Liver (tissue), 9 donors: ENCODE data around the gene ZNF292. TPM values are rescaled to one million over a fixed set of nuclear protein-coding genes. Genes with fewer than 3 reads are reported as not detected.

ENCODE experiments used
- DNase-seq: peaks from one replicate; pipeline ENCODE4 v3.0.0-alpha.2; 2017; ENCODE audit warnings: low spot score
- H3K27ac ChIP-seq, 2 donors: one replicate each; pipeline ENCODE4 v1.7.0; 2013; ENCODE audit warnings: inconsistent platforms in 2 of 2, low read length in 2 of 2, control low read depth in 1 of 2, low read depth in 1 of 2, mild to moderate bottlenecking in 1 of 2
- H3K27me3 ChIP-seq, 4 donors: one replicate each; pipeline versions ENCODE4 v1.6.1 to v1.7.0; 2013; ENCODE audit warnings: low read length in 3 of 4, inconsistent platforms in 1 of 4, mild to moderate bottlenecking in 1 of 4, moderate library complexity in 1 of 4; ENCODE audit not compliant: control insufficient read depth in 4 of 4, insufficient read depth in 4 of 4
- H3K36me3 ChIP-seq, 4 donors: one replicate each; pipeline versions ENCODE4 v1.6.1 to v1.7.0; 2013; ENCODE audit warnings: low read length in 3 of 4, mild to moderate bottlenecking in 3 of 4, low read depth in 1 of 4, moderate library complexity in 1 of 4; ENCODE audit not compliant: control insufficient read depth in 4 of 4, insufficient read depth in 3 of 4
- H3K4me1 ChIP-seq, 4 donors: one replicate each; pipeline versions ENCODE4 v1.6.1 to v1.7.0; 2013; ENCODE audit warnings: low read length in 3 of 4, mild to moderate bottlenecking in 3 of 4, moderate library complexity in 1 of 4; ENCODE audit not compliant: control insufficient read depth in 4 of 4, insufficient read depth in 4 of 4
- H3K4me3 ChIP-seq, 3 donors: one replicate each; pipeline versions ENCODE4 v1.6.1 to v1.7.0; 2013; ENCODE audit warnings: low read length in 3 of 3, control low read depth in 1 of 3, low read depth in 1 of 3, mild to moderate bottlenecking in 1 of 3
- H3K9ac ChIP-seq, 2 donors: one replicate each; pipeline ENCODE4 v1.7.0; 2013; ENCODE audit warnings: low read length in 2 of 2, mild to moderate bottlenecking in 2 of 2, moderate library complexity in 2 of 2, control low read depth in 1 of 2, low read depth in 1 of 2
- H3K9me3 ChIP-seq, 4 donors: one replicate each; pipeline versions ENCODE4 v1.6.1 to v1.7.0; 2013; ENCODE audit warnings: low read length in 3 of 4; ENCODE audit not compliant: control insufficient read depth in 4 of 4
- EGR1 ChIP-seq, 2 donors: IDR thresholded peaks; 2 replicates each; pipeline ENCODE4 v1.6.1; 2016 to 2018; ENCODE audit warnings: antibody characterized with exemption in 2 of 2, low read depth in 2 of 2
- FOXA1 ChIP-seq: IDR thresholded peaks from 2 replicates; pipeline ENCODE4 v1.6.1; 2016; ENCODE audit warnings: antibody characterized with exemption
- FOXA2 ChIP-seq: IDR thresholded peaks from 2 replicates; pipeline ENCODE4 v1.6.1; 2016; ENCODE audit warnings: antibody characterized with exemption
- GABPA ChIP-seq, 2 donors: IDR thresholded peaks in 1 of 2; conservative IDR thresholded peaks in 1 of 2; 2 replicates each; pipeline ENCODE4 v1.6.1; 2016; ENCODE audit warnings: antibody characterized with exemption in 2 of 2, mild to moderate bottlenecking in 1 of 2, moderate library complexity in 1 of 2
- HNF4A ChIP-seq, 2 donors: conservative IDR thresholded peaks; 2 replicates each; pipeline ENCODE4 v1.6.1; 2016; ENCODE audit warnings: antibody characterized with exemption in 2 of 2, mild to moderate bottlenecking in 2 of 2
- HNF4G ChIP-seq: IDR thresholded peaks from 2 replicates; pipeline ENCODE4 v1.6.1; 2016; ENCODE audit warnings: antibody characterized with exemption
- JUND ChIP-seq, 2 donors: IDR thresholded peaks; 2 replicates each; pipeline ENCODE4 v1.6.1; 2016; ENCODE audit warnings: antibody characterized with exemption in 2 of 2
- NR2F2 ChIP-seq: IDR thresholded peaks from 2 replicates; pipeline ENCODE4 v1.6.1; 2016; ENCODE audit warnings: antibody characterized with exemption
- RAD21 ChIP-seq, 2 donors: IDR thresholded peaks; 2 replicates each; pipeline ENCODE4 v1.6.1; 2016; ENCODE audit warnings: antibody characterized with exemption in 2 of 2, mild to moderate bottlenecking in 2 of 2
- RXRA ChIP-seq, 2 donors: IDR thresholded peaks; 2 replicates each; pipeline ENCODE4 v1.6.1; 2017 to 2018; ENCODE audit warnings: antibody characterized with exemption in 2 of 2, mild to moderate bottlenecking in 1 of 2
- SP1 ChIP-seq: IDR thresholded peaks from 2 replicates; pipeline ENCODE4 v1.6.1; 2018; ENCODE audit warnings: antibody characterized with exemption, mild to moderate bottlenecking
- TAF1 ChIP-seq: conservative IDR thresholded peaks from 2 replicates; pipeline ENCODE4 v1.6.1; 2016; ENCODE audit warnings: antibody characterized with exemption, mild to moderate bottlenecking
- YY1 ChIP-seq: IDR thresholded peaks from 2 replicates; pipeline ENCODE4 v1.6.1; 2016; ENCODE audit warnings: antibody characterized with exemption, mild to moderate bottlenecking
- WGBS: extraction: QIAGEN DNeasy Blood & Tissue Kit; methylation state at CpG from one replicate; pipeline ENCODE4 v1.1.7; 2013; 5-methylcytosine and 5-hydroxymethylcytosine counted together
- polyA plus RNA-seq, 2 donors: library from polyadenylated mRNA; stranded (reverse) in 1 of 2; unstranded in 1 of 2; fragments of 200-250 nt in 1 of 2; fragments of >200 nt in 1 of 2; fragmentation: Nextera tagmentation in 1 of 2; extraction: Ambion mirVana in 1 of 2; gene quantifications; one replicate each; pipeline versions ENCODE4 v1.2.1 to v1.2.3, GENCODE V29; 2013 to 2015
- total RNA-seq, 2 donors: library from RNA; depleted of rRNA; stranded (reverse); fragments of >200 nt; gene quantifications; one replicate each; pipeline ENCODE4 v1.2.3, GENCODE V29; 2014
- TF ChIP-seq, protein P1 (sequence below): IDR thresholded peaks from 2 replicates; pipeline ENCODE4 v1.6.1; 2016; ENCODE audit warnings: antibody characterized with exemption
- TF ChIP-seq, protein P2 (sequence below): IDR thresholded peaks from 2 replicates; pipeline ENCODE4 v1.6.1; 2016; ENCODE audit warnings: antibody characterized with exemption, mild to moderate bottlenecking
- TF ChIP-seq, protein P3 (sequence below): IDR thresholded peaks from 2 replicates; pipeline ENCODE4 v1.6.1; 2016; ENCODE audit warnings: antibody characterized with exemption
- TF ChIP-seq, protein P4 (sequence below): fragments of 150-350 bp; IDR thresholded peaks from 2 replicates; pipeline ENCODE4 v1.5.1; 2017; ENCODE audit warnings: improper control_type of control experiment, low read depth, low read length; ENCODE audit not compliant: missing input control
- donor health status: healthy.
- donor health status: healthy.
- donor health status: healthy.
- donor health status: healthy.
- donor health status: healthy.

The ZNF292 gene
- total and polyA plus RNA-seq, 4 donors: 2.7 to 16.4 (median 12.5) TPM

DNA sequence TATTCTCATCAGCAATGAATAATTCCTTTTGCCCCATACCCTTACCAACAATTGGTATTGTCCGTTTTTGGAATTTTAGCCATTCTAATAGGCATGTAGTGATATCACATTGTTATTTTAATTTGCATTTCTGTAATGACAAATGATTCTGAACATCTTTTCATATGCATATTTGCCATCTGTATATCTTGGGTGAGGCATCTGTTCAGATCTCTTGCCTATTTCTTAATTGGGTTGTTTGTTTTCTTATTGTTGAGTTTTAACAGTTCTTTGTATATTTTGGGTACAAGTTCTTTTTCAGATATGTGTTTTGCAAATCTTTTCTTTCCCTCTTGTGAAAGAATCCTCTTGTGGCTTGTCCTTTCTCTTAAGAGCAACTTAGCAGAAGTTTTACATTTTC is 69.6 kb downstream of the ZNF292 start:
- no peaks in the 10 kb centered on the region for H3K9me3 ChIP-seq
- H3K27ac ChIP-seq: no peak overlapping the region
- H3K4me1 ChIP-seq: no peaks in the 10 kb centered on the region
- DNase-seq: no peak
- peaks cover 4 to 19% (median 11%) of the 10 kb centered on the region in 4 donors for H3K36me3 ChIP-seq
- no peaks in the 10 kb centered on the region for H3K27me3 ChIP-seq
- 95% methylated on average over 1 of the region's 1 CpG for WGBS
- no peak overlapping the region for H3K4me3 ChIP-seq
- no peak for TF ChIP-seq GABPA (IDR thresholded peaks at IDR 0.05 in 1 of 2, conservative IDR thresholded peaks at IDR 0.05 in 1 of 2)
- TF ChIP-seq SP1: no peak
- no peak for TF ChIP-seq HNF4A (conservative IDR thresholded peaks at IDR 0.05)
- TF ChIP-seq RAD21 (IDR thresholded peaks at IDR 0.05): no peak
- no peak for TF ChIP-seq JUND (IDR thresholded peaks at IDR 0.05)
- no peak overlapping the region for H3K9ac ChIP-seq

DNA sequence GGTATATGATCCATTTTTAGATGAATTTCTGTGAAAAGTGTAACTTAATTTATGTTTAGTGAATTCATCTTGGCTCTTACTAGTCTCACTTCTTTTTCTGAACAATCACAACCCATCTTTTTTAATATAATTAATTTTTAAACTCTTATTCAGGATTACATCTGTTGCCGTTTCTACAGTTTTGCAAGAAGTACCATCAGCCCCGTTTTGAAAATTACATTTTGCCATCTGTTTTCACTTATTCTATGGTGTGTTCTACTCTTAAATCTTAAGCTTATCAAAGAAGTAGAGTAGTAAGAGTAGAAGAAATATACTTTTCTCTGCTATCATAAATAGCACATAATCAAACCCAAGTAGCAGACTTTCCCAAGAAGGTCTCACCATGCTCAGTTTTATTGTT is 70.1 kb downstream of the ZNF292 start:
- Histone ChIP-seq H3K4me3 (no peak overlapping the region), H3K27me3 (no peaks in the 10 kb centered on the region), H3K9me3 (no peaks in the 10 kb centered on the region), H3K9ac (no peak overlapping the region), H3K4me1 (no peaks in the 10 kb centered on the region), H3K36me3 (peaks cover 4 to 19% (median 10%) of the 10 kb centered on the region in 4 donors), H3K27ac (no peak overlapping the region)
- no peak for DNase-seq
- no peak for TF ChIP-seq EGR1 (IDR thresholded peaks at IDR 0.05; ENCODE audit: low read depth in 2 of 2)
- TF ChIP-seq, protein P1, sequence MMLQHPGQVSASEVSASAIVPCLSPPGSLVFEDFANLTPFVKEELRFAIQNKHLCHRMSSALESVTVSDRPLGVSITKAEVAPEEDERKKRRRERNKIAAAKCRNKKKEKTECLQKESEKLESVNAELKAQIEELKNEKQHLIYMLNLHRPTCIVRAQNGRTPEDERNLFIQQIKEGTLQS: no peak
- no peak for TF ChIP-seq JUND (IDR thresholded peaks at IDR 0.05)
- no peak for TF ChIP-seq NR2F2
- no peak for TF ChIP-seq HNF4A (conservative IDR thresholded peaks at IDR 0.05)
- TF ChIP-seq, protein P2, sequence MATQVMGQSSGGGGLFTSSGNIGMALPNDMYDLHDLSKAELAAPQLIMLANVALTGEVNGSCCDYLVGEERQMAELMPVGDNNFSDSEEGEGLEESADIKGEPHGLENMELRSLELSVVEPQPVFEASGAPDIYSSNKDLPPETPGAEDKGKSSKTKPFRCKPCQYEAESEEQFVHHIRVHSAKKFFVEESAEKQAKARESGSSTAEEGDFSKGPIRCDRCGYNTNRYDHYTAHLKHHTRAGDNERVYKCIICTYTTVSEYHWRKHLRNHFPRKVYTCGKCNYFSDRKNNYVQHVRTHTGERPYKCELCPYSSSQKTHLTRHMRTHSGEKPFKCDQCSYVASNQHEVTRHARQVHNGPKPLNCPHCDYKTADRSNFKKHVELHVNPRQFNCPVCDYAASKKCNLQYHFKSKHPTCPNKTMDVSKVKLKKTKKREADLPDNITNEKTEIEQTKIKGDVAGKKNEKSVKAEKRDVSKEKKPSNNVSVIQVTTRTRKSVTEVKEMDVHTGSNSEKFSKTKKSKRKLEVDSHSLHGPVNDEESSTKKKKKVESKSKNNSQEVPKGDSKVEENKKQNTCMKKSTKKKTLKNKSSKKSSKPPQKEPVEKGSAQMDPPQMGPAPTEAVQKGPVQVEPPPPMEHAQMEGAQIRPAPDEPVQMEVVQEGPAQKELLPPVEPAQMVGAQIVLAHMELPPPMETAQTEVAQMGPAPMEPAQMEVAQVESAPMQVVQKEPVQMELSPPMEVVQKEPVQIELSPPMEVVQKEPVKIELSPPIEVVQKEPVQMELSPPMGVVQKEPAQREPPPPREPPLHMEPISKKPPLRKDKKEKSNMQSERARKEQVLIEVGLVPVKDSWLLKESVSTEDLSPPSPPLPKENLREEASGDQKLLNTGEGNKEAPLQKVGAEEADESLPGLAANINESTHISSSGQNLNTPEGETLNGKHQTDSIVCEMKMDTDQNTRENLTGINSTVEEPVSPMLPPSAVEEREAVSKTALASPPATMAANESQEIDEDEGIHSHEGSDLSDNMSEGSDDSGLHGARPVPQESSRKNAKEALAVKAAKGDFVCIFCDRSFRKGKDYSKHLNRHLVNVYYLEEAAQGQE: no peak
- no peak for TF ChIP-seq RXRA (IDR thresholded peaks at IDR 0.05)
- WGBS: 91% methylated on average over 2 of the region's 2 CpGs

DNA sequence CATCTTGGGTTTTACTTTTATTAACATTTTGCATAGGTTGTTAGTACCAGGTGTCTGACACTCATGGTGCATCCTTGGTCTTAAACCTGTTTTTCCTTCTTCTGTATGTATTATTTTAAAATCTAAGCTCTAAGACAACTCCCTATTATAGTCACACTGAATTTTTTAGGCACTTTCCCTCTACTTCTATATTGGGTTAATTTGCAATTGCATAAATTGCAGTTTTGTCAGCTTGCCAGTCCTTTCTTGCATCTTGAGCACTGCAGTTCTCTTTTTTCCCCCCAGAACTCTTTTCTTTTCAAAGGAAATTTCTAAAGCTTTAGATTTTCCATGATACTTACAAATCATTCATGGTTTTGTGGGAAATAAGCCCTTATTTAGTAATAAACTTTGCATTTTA is 70.6 kb downstream of the ZNF292 start:
- Histone ChIP-seq H3K27me3 (no peaks in the 10 kb centered on the region), H3K9ac (no peak overlapping the region), H3K27ac (no peak overlapping the region), H3K9me3 (no peaks in the 10 kb centered on the region), H3K4me1 (no peaks in the 10 kb centered on the region), H3K36me3 (peaks cover 4 to 19% (median 10%) of the 10 kb centered on the region in 4 donors), H3K4me3 (no peak overlapping the region)
- DNase-seq: no peak
- TF ChIP-seq YY1: no peak
- no peak for TF ChIP-seq TAF1
- TF ChIP-seq JUND (IDR thresholded peaks at IDR 0.05): no peak
- no peak for TF ChIP-seq RXRA (IDR thresholded peaks at IDR 0.05)
- no peak for TF ChIP-seq HNF4G
- no peak for TF ChIP-seq FOXA1
- TF ChIP-seq FOXA2: no peak
- no peak for TF ChIP-seq SP1
- no peak for TF ChIP-seq NR2F2
- no peak for TF ChIP-seq RAD21 (IDR thresholded peaks at IDR 0.05)
- TF ChIP-seq, protein P1: no peak
- no peak for TF ChIP-seq GABPA (IDR thresholded peaks at IDR 0.05 in 1 of 2, conservative IDR thresholded peaks at IDR 0.05 in 1 of 2)
- TF ChIP-seq, protein P3, sequence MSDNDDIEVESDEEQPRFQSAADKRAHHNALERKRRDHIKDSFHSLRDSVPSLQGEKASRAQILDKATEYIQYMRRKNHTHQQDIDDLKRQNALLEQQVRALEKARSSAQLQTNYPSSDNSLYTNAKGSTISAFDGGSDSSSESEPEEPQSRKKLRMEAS: no peak
- TF ChIP-seq, protein P2: no peak
- TF ChIP-seq, protein P4, sequence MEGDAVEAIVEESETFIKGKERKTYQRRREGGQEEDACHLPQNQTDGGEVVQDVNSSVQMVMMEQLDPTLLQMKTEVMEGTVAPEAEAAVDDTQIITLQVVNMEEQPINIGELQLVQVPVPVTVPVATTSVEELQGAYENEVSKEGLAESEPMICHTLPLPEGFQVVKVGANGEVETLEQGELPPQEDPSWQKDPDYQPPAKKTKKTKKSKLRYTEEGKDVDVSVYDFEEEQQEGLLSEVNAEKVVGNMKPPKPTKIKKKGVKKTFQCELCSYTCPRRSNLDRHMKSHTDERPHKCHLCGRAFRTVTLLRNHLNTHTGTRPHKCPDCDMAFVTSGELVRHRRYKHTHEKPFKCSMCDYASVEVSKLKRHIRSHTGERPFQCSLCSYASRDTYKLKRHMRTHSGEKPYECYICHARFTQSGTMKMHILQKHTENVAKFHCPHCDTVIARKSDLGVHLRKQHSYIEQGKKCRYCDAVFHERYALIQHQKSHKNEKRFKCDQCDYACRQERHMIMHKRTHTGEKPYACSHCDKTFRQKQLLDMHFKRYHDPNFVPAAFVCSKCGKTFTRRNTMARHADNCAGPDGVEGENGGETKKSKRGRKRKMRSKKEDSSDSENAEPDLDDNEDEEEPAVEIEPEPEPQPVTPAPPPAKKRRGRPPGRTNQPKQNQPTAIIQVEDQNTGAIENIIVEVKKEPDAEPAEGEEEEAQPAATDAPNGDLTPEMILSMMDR: no peak
- no peak for TF ChIP-seq EGR1 (IDR thresholded peaks at IDR 0.05; ENCODE audit: low read depth in 2 of 2)
- TF ChIP-seq HNF4A (conservative IDR thresholded peaks at IDR 0.05): no peak
